NCI-H1092 (cell line): ENCODE data around the gene PLEKHB1.
A peak's percentile ranks its signal among the peaks of the same experiment; 100 is the strongest.

Source experiments
- DNase-seq: peaks from one replicate; lab custom pipeline; 2025; lab: John Stamatoyannopoulos, UW

The PLEKHB1 gene

GRCh38 chr11:73648121-73648520 is 1.7 kb downstream of the PLEKHB1 start:
- DNase-seq = no peak

GRCh38 chr11:73648571-73649046 is 2.2 kb downstream of the PLEKHB1 start:
- peak; percentile 11 for DNase-seq

GRCh38 chr11:73649206-73649605 is 2.8 kb downstream of the PLEKHB1 start:
- no peak for DNase-seq

- no peak for DNase-seq
These were observed 4.0 kb downstream of the PLEKHB1 start for GRCh38 chr11:73650400-73650799.

GRCh38 chr11:73651252-73651651 is 4.9 kb downstream of the PLEKHB1 start:
- no peak for DNase-seq

GRCh38 chr11:73651661-73652045 is 5.3 kb downstream of the PLEKHB1 start:
- DNase-seq = no peak

- no peak for DNase-seq
These were observed 5.8 kb downstream of the PLEKHB1 start for GRCh38 chr11:73652046-73652730.

GRCh38 chr11:73652856-73653559 is 6.6 kb downstream of the PLEKHB1 start:
- DNase-seq = no peak

GRCh38 chr11:73653996-73654395 is 7.6 kb downstream of the PLEKHB1 start:
- DNase-seq = no peak

- no peak for DNase-seq
These were observed 8.2 kb downstream of the PLEKHB1 start for GRCh38 chr11:73654482-73655021.

GRCh38 chr11:73655686-73656085 is 9.3 kb downstream of the PLEKHB1 start:
- DNase-seq = no peak

GRCh38 chr11:73656985-73657384 is 10.6 kb downstream of the PLEKHB1 start:
- no peak for DNase-seq

GRCh38 chr11:73659961-73660360 is 13.6 kb downstream of the PLEKHB1 start:
- DNase-seq = no peak

- DNase-seq = no peak
These were observed 14.2 kb downstream of the PLEKHB1 start for GRCh38 chr11:73660497-73661034.

- peak; percentile 62 for DNase-seq
These were observed 14.8 kb downstream of the PLEKHB1 start for GRCh38 chr11:73661035-73661628.

- no peak for DNase-seq
These were observed 16.2 kb downstream of the PLEKHB1 start for GRCh38 chr11:73662445-73663157.

- no peak for DNase-seq
These were observed 17.5 kb downstream of the PLEKHB1 start for GRCh38 chr11:73663604-73664495.

GRCh38 chr11:73664877-73665276 is 18.5 kb downstream of the PLEKHB1 start:
- DNase-seq = no peak

- no peak for DNase-seq
These were observed 21.5 kb downstream of the PLEKHB1 start for GRCh38 chr11:73667891-73668290.

GRCh38 chr11:73670808-73671207 is 24.4 kb downstream of the PLEKHB1 start:
- DNase-seq = no peak

- DNase-seq = no peak
These were observed 25.3 kb downstream of the PLEKHB1 start for GRCh38 chr11:73671701-73672100.
